ENCODE measurements around the gene GDF9. TPM values are rescaled to one million over a fixed set of nuclear protein-coding genes. Genes with fewer than 3 reads are reported as not detected.

The GDF9 gene
- total RNA-seq, 1 experiment from 2014 or later = 0.24 TPM

DNA sequence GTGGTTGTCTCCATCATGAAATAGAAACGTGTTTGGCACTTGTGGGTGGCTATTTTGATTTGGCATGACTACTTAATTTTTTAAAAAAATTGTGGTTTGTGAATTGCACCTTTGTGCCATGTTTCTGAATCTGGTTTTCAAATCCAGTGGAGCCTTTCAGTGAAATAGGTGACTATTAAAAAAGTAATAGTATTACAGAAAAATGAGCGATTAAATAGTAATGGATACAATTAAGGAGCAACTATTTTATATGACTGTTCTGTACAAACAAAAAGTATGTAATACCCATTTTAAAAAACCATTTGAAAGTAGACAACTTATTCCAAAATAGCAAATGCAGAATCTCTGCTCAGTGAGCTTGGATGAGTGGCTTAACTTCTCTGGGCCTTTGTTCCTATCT, 50.2 kb downstream of the GDF9 start:
- peaks cover 0 to 4% (median 0%) of the 10 kb centered on the region in 3 experiments; a peak in 3 of 7 replicates for H3K36me3 Mint-ChIP-seq (ENCODE audit: insufficient read depth in 1 of 3, low read depth in 3 of 3)
- Histone ChIP-seq H2BK120ac (ENCODE audit: low read depth, low read length, poor library complexity, severe bottlenecking) (no peak overlapping the region), H3K9ac (ENCODE audit: extremely low read depth, insufficient read length, low read length) (no peak overlapping the region), H3K27me3 (ENCODE audit: insufficient read depth, low read length) (peaks cover 32% of the 10 kb centered on the region), H2BK5ac (ENCODE audit: insufficient read length, low read length) (no peak overlapping the region), H3K79me1 (ENCODE audit: insufficient read depth, low read depth, low read length, poor library complexity, severe bottlenecking) (no peaks in the 10 kb centered on the region), H3K18ac (ENCODE audit: insufficient read length, low read depth, low read length) (no peak overlapping the region), H3K4me2 (ENCODE audit: insufficient read depth, insufficient read length, low read length) (no peak overlapping the region), H2AFZ (ENCODE audit: low read length) (no peak overlapping the region), H2AK5ac (ENCODE audit: insufficient read length, low read length) (no peak overlapping the region), H3K9me3 (ENCODE audit: control insufficient read depth, low read depth, low read length) (no peaks in the 10 kb centered on the region), H3K4me1 (ENCODE audit: insufficient read depth, low read length) (no peaks in the 10 kb centered on the region), H2BK12ac (ENCODE audit: insufficient read length, low read depth, low read length) (no peak overlapping the region), H3K56ac (ENCODE audit: insufficient read length, low read depth, low read length) (no peak overlapping the region), H4K8ac (replicated peaks; ENCODE audit: insufficient read length, low read depth, low read length) (no peak overlapping the region), H3K79me2 (ENCODE audit: insufficient read depth, low read length) (no peaks in the 10 kb centered on the region), H3T11ph (ENCODE audit: low read length) (no peak overlapping the region), H2BK20ac (ENCODE audit: low read depth, low read length, poor library complexity, severe bottlenecking) (no peak overlapping the region), H3K14ac (ENCODE audit: insufficient read depth, low read length) (no peak overlapping the region), H4K5ac (ENCODE audit: insufficient read length, low read depth, low read length) (no peak overlapping the region), H2BK15ac (ENCODE audit: low read depth, low read length) (no peak overlapping the region), H3K23ac (ENCODE audit: insufficient read length, low read depth, low read length) (no peak overlapping the region), H3K27ac (ENCODE audit: insufficient read length, low read depth, low read length) (no peak overlapping the region), H4K20me1 (ENCODE audit: control insufficient read depth, insufficient read depth, insufficient read length) (no peaks in the 10 kb centered on the region), H3K4ac (ENCODE audit: low read depth, low read length) (no peak overlapping the region), H4K91ac (ENCODE audit: insufficient read length, low read depth, low read length) (no peak overlapping the region), H3K23me2 (ENCODE audit: insufficient read length, low read depth, low read length, poor library complexity, severe bottlenecking) (no peaks in the 10 kb centered on the region)
- H3K4me1 Mint-ChIP-seq = peaks cover 9 to 20% of the 10 kb centered on the region in 2 experiments
- no peak overlapping the region for H3K4me3 Mint-ChIP-seq
- no peak for DNase-seq
- H3K27me3 Mint-ChIP-seq (ENCODE audit: low read depth) = peaks cover 80% of the 10 kb centered on the region
- no peak overlapping the region for H3K27ac Mint-ChIP-seq
- TF ChIP-seq CTCF (conservative IDR thresholded peaks at IDR 0.05) = no peak
- H3K9me3 Mint-ChIP-seq = peaks cover 0 to 4% of the 10 kb centered on the region in 2 experiments; a peak in 3 of 5 replicates
- WGBS (ENCODE audit: extremely low coverage, insufficient read length, low lambda C conversion rate) = no CpG with 5 or more reads among the region's 2 CpGs
